Activated gamma-delta T cell treated with Interleukin-2 at 50 U/mL for 16 hours (primary cell): ENCODE data around the gene RNF220.

Source experiments
- DNase-seq: peaks from one replicate; pipeline ENCODE4 v3.0.0-alpha.2; 2020

The RNF220 gene

GRCh38 chr1:44641126-44642102 lies 236.4 kb downstream of the RNF220 start:
- no peak for DNase-seq

- DNase-seq: no peak
Measured at GRCh38 chr1:44642255-44642654, 237.2 kb downstream of the RNF220 start.

- DNase-seq: no peak
Measured at GRCh38 chr1:44642925-44643324, 237.9 kb downstream of the RNF220 start.

- no peak for DNase-seq
Measured at GRCh38 chr1:44643721-44644334, 238.8 kb downstream of the RNF220 start.

GRCh38 chr1:44644806-44645205 lies 239.8 kb downstream of the RNF220 start:
- DNase-seq: no peak

- DNase-seq: no peak
Measured at GRCh38 chr1:44645476-44646244, 240.6 kb downstream of the RNF220 start.

GRCh38 chr1:44646261-44647110 lies 241.4 kb downstream of the RNF220 start:
- no peak for DNase-seq

GRCh38 chr1:44647896-44648295 lies 242.8 kb downstream of the RNF220 start:
- no peak for DNase-seq

- DNase-seq: no peak
Measured at GRCh38 chr1:44648529-44649250, 243.6 kb downstream of the RNF220 start.

GRCh38 chr1:44649788-44650158 lies 244.7 kb downstream of the RNF220 start:
- no peak for DNase-seq

GRCh38 chr1:44650159-44650831 lies 245.2 kb downstream of the RNF220 start:
- DNase-seq: no peak

GRCh38 chr1:44651069-44651468 lies 246.0 kb downstream of the RNF220 start:
- DNase-seq: no peak

GRCh38 chr1:44652445-44653106 lies 247.5 kb downstream of the RNF220 start:
- DNase-seq: peak; percentile 71

GRCh38 chr1:44653107-44653964 lies 248.3 kb downstream of the RNF220 start:
- DNase-seq: no peak

- DNase-seq: no peak
Measured at GRCh38 chr1:44654621-44655187, 249.6 kb downstream of the RNF220 start.

- DNase-seq: no peak
Measured at GRCh38 chr1:44655609-44656008, 250.6 kb downstream of the RNF220 start.

- no peak for DNase-seq
Measured at GRCh38 chr1:44659566-44659965, 254.5 kb downstream of the RNF220 start.

- no peak for DNase-seq
Measured at GRCh38 chr1:44660176-44660575, 255.1 kb downstream of the RNF220 start.
